BJ (cell line): ENCODE measurements around the gene TMEM176A. TPM values are rescaled to one million over a fixed set of nuclear protein-coding genes. Genes with fewer than 3 reads are reported as not detected.

Experiments
- CTCF ChIA-PET: fragments of 350-600 bp; formaldehyde crosslinking; extraction: SDS; loops from one replicate; lab custom pipeline; 2021; ENCODE audit warnings: antibody characterized with exemption, inconsistent platforms; lab: Yijun Ruan, JAX
- POLR2A ChIA-PET: fragments of 300-600 bp; sonication (Branson Sonifier 250); formaldehyde crosslinking; extraction: SDS; loops from one replicate; lab custom pipeline; 2021; ENCODE audit warnings: antibody characterized with exemption; lab: Charles Lee
- DNase-seq: peaks from one replicate; pipeline ENCODE4 v3.0.0-alpha.2; 2011; ENCODE audit warnings: low read depth
- H3K27me3 ChIP-seq: 2 replicates; pipeline ENCODE4 v1.6.0; 2011; ENCODE audit warnings: low read length; ENCODE audit not compliant: control insufficient read depth, insufficient read depth
- H3K36me3 ChIP-seq: 2 replicates; pipeline ENCODE4 v1.5.1; 2011; ENCODE audit warnings: low read length; ENCODE audit not compliant: control insufficient read depth, insufficient read depth
- H3K4me3 ChIP-seq: 2 replicates; pipeline ENCODE4 v1.5.1; 2011; ENCODE audit warnings: low read depth, mild to moderate bottlenecking, control low read depth, low read length
- polyA plus RNA-seq: library from polyadenylated mRNA; depleted of rRNA; stranded (reverse); fragments of >200 nt; gene quantifications from 2 replicates; pipeline ENCODE4 v1.2.3, GENCODE V29; 2011
- TF ChIP-seq, protein P1 (sequence below): IDR thresholded peaks from 2 replicates; pipeline ENCODE4 v1.5.1; 2011; ENCODE audit warnings: low read depth, mild to moderate bottlenecking, control low read depth, inconsistent platforms, low read length, moderate library complexity; ENCODE audit not compliant: insufficient read depth

TMEM176A gene
- polyA plus RNA-seq, 1 experiment = not detected

DNA sequence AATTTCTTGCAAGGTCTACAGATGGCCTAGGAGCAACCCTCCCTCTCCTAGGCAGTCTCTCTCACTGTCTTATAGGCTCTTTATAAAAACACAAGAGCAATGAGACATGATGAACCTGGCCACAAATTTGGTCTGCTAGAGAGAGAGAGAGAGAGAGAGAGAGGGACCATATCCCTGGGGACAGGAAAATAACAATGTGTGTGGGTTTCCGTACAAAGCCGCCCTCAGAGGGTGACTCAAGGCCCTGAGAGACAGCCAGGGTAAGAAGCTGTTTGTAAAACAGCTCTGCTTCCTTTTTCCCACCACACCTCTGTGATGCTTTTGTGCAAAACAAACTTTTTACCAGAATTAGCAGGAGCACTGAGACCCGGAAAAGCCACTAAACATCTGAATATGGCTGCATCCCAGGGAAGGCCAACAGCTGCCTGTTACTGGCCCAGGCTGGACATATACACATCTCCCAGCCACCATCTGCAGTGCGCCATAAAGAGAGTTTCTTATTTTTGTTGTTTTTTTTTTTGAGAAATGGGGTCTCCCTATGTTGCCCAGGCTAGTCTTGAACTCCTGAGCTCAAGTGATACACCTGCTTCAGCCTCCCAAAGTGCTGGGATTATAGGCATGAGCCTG, 45.0 kb upstream of the TMEM176A start:
- TF ChIP-seq, protein P1, sequence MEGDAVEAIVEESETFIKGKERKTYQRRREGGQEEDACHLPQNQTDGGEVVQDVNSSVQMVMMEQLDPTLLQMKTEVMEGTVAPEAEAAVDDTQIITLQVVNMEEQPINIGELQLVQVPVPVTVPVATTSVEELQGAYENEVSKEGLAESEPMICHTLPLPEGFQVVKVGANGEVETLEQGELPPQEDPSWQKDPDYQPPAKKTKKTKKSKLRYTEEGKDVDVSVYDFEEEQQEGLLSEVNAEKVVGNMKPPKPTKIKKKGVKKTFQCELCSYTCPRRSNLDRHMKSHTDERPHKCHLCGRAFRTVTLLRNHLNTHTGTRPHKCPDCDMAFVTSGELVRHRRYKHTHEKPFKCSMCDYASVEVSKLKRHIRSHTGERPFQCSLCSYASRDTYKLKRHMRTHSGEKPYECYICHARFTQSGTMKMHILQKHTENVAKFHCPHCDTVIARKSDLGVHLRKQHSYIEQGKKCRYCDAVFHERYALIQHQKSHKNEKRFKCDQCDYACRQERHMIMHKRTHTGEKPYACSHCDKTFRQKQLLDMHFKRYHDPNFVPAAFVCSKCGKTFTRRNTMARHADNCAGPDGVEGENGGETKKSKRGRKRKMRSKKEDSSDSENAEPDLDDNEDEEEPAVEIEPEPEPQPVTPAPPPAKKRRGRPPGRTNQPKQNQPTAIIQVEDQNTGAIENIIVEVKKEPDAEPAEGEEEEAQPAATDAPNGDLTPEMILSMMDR = no peak
- ChIA-PET POLR2A (no interaction called here), CTCF (interaction anchor here (2.0 kb wide), 1 partner anchor 307 kb away, joined by 4 read pairs; no protein-coding TSS in a partner anchor)
- no peaks in the 10 kb centered on the region for H3K36me3 ChIP-seq
- no peak for DNase-seq
- no peak overlapping the region for H3K4me3 ChIP-seq
- no peaks in the 10 kb centered on the region for H3K27me3 ChIP-seq

DNA sequence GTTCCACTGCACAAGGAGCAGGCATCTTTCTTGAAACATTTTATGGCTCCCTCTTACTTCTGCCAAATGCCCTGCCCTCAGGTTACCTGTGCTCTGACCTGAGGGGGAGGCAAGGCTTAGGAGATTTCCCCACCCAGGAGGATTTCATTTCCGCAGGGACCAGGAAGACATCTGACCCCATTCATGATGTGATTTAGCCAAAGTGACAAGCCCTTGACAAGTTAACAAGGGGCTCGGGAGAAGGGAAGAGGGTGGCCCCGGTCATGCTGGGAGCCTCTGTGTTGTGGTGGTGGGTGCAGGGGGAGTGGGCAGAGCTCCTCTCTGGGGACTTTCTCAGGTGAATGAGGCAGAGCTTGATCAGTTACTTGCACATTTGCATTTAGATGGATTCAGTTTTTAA, 44.4 kb upstream of the TMEM176A start:
- ChIA-PET CTCF (interaction anchor here (2.0 kb wide), 1 partner anchor 307 kb away, joined by 4 read pairs; no protein-coding TSS in a partner anchor), POLR2A (no interaction called here)
- Histone ChIP-seq H3K36me3 (no peaks in the 10 kb centered on the region), H3K4me3 (no peak overlapping the region), H3K27me3 (no peaks in the 10 kb centered on the region)
- no peak for DNase-seq
- TF ChIP-seq, protein P1 = no peak

DNA sequence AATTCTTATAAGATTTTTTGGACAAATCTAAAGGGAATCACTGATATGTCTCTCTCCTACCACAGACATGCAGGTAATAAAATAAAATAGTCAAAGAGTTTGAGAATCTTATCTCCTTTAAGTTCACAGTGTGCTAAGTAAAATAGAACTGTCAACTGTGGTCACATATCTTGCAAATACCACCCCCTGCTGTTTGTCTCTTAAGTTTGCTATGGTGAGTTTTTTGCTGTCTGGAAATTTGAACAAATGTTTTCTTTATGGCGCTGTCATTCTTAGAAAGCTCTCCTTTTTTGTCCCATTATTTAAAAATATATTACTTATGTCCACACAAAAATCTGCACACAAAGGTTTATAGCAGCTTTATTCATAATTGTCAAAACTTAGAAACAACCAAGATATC, 43.7 kb upstream of the TMEM176A start:
- Histone ChIP-seq H3K4me3 (no peak overlapping the region), H3K36me3 (no peaks in the 10 kb centered on the region), H3K27me3 (no peaks in the 10 kb centered on the region)
- DNase-seq = no peak
- TF ChIP-seq, protein P1 = no peak
- CTCF ChIA-PET = interaction anchor here (0.6 kb wide), 1 partner anchor 1159 kb away, joined by 3 read pairs; no protein-coding TSS in a partner anchor
- POLR2A ChIA-PET = no interaction called here

DNA sequence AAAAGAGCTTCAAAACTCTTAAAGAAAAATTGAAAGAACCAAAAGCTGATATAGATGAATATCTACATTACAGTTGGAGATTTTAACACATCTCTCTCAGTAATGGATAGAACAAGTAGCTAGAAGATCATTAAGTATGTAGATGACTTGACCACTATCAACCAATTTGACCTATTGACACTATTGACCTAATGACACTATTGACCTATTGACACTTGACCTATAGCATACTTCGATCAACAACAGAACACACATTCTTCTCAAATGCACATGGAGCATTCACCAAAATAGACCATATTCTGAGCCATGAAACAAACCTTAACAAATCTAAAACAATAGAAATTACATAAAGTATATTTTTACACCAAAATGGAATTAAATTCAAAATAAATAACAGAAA, 41.1 kb upstream of the TMEM176A start:
- POLR2A ChIA-PET = no interaction called here
- TF ChIP-seq, protein P1 = no peak
- H3K36me3 ChIP-seq = no peaks in the 10 kb centered on the region
- CTCF ChIA-PET = no interaction called here
- H3K27me3 ChIP-seq = no peaks in the 10 kb centered on the region
- H3K4me3 ChIP-seq = no peak overlapping the region
- no peak for DNase-seq

DNA sequence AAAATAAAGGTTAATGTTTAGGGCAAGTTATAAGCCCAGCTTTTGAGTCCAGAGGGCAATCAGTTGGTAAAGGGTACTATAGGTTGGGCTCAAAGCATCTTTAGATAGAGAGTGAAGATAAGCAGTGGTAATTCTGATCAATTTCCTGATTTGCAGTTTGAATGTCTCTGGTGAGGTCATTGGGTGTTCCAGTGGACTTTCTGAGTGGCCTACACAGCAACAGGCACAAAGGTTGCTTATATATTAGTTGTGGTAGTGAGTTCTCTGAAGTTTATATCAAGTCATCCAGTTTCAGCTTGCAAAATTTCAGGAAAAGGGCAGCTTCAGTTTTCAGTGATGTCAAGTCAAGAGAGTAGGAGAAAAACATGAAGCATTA, 34.2 kb upstream of the TMEM176A start:
- ChIA-PET CTCF (no interaction called here), POLR2A (no interaction called here)
- no peak for DNase-seq
- no peaks in the 10 kb centered on the region for H3K27me3 ChIP-seq
- no peaks in the 10 kb centered on the region for H3K36me3 ChIP-seq
- TF ChIP-seq, protein P1 = no peak
- no peak overlapping the region for H3K4me3 ChIP-seq
